ENCODE data around the gene CAND2.

The CAND2 gene

DNA sequence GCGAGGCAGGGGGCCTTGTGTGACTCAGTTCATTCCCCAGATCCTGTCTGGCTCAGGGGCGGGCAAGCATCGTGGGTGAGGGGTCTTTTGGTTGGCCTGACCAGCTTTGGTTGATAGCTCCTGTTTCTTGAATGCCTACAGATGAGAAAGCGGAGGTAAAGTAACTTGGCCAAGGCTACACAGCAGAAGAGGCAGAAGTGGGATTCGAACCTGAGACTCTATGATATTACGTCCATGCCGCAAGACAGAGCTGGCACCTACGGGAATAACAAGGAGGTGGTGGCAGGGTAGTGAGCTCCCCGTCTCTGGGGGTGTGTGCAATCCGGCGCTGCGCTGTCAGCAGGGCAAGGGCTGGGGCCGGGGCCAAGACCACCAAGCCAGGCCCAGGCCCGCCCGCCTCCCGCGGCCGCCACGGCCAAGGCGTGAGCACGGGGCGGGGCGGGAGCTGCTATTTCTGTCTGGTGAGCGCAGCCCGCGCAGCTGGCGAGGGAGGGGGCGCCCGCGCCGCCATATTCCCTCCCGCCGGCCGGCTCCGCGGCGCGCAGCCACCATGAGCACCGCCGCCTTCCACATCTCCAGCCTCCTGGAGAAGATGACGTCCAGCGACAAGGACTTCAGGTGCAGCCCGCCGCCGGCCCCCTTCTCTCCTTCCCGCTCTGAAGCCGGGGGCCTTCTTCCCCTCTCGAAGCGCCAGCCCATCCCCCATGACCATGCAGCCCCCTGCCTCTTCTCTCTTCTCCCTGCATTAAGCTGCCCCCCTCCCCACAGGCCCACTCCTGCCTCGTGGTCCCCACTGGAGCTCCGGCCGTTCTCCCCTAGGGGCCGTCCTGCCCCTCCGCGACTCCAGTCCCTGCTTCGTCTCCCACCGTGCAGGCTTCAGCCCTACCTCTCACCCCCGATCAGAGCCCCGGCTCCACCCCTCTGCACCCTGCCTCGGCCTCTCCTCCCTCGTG lies at the start of gene CAND2:
CAND2 (plus strand) TSS at position 510 of the 953 bp plus-strand sequence; CDS start at position 551, 41 bp downstream.
- in situ Hi-C loops (cut with HindIII; ENCODE audit: low pct_ligation_motif_present, low sequenced_read_pairs), result no loop called here
- Histone ChIP-seq H3K36me3 (replicated peaks) (no peaks in the 10 kb centered on the region), H3K27ac (no peak within 1 kb of the TSS), H3K27me3 (replicated peaks) (no peaks in the 10 kb centered on the region), H3K4me3 (ENCODE audit: low read depth, low read length) (peak within 1 kb of the TSS; percentile 66)
- TF ChIP-seq, protein P1, sequence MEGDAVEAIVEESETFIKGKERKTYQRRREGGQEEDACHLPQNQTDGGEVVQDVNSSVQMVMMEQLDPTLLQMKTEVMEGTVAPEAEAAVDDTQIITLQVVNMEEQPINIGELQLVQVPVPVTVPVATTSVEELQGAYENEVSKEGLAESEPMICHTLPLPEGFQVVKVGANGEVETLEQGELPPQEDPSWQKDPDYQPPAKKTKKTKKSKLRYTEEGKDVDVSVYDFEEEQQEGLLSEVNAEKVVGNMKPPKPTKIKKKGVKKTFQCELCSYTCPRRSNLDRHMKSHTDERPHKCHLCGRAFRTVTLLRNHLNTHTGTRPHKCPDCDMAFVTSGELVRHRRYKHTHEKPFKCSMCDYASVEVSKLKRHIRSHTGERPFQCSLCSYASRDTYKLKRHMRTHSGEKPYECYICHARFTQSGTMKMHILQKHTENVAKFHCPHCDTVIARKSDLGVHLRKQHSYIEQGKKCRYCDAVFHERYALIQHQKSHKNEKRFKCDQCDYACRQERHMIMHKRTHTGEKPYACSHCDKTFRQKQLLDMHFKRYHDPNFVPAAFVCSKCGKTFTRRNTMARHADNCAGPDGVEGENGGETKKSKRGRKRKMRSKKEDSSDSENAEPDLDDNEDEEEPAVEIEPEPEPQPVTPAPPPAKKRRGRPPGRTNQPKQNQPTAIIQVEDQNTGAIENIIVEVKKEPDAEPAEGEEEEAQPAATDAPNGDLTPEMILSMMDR (IDR thresholded peaks at IDR 0.05; ENCODE audit: low read depth, low read length, missing control alignments), result no peak
- peak; percentile 5 for DNase-seq

DNA sequence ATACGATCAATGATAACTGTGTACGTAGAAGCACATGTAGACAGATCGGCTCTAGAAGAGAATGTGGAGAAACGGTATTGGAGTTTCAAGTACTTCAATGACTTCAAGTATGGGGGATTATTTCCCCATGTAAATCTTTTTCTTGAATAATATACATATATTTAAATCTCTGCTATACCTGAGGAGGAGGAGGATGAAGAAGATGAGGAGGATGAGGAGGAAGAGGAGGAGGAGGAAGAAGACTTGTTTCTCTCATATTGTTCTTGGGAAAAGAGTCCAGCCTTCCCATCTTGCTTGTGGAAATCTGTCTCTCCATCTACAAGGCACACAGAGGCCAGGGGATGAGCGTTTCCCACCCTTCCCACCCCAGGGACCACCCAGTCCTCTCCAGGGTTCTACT lies 48.0 kb upstream of the CAND2 start:
- TF ChIP-seq, protein P1 (IDR thresholded peaks at IDR 0.05; ENCODE audit: low read depth, low read length, missing control alignments), result no peak
- Histone ChIP-seq H3K4me3 (ENCODE audit: low read depth, low read length) (no peak overlapping the region), H3K36me3 (replicated peaks) (no peaks in the 10 kb centered on the region), H3K27ac (no peak overlapping the region), H3K27me3 (replicated peaks) (no peaks in the 10 kb centered on the region)
- in situ Hi-C loops (cut with HindIII; ENCODE audit: low pct_ligation_motif_present, low sequenced_read_pairs), result no loop called here
- no peak for DNase-seq

DNA sequence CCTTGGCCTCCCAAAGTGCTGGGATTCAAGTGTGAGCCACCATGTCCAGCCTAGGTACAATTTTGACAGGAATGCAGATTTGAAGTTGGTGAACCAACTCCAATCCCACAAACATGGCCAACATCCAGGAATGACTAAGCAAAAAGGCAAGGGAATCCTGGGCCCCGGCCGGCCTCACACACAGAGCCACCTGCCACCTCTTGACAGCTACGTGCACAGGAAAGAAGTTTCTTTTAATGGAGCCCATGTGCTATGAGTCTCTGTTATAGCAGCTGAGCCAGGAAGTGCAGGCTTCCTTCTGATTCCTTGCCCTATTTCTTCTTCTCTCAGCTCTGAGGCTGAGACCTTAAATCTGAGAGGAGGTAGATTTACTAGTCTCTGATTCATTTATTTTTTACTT lies 46.3 kb upstream of the CAND2 start:
- in situ Hi-C loops (cut with HindIII; ENCODE audit: low pct_ligation_motif_present, low sequenced_read_pairs), result no loop called here
- Histone ChIP-seq H3K4me3 (ENCODE audit: low read depth, low read length) (no peak overlapping the region), H3K36me3 (replicated peaks) (no peaks in the 10 kb centered on the region), H3K27me3 (replicated peaks) (no peaks in the 10 kb centered on the region), H3K27ac (peak overlapping the region; percentile 16)
- peak; percentile 56 for DNase-seq
- TF ChIP-seq, protein P1 (IDR thresholded peaks at IDR 0.05; ENCODE audit: low read depth, low read length, missing control alignments), result no peak

DNA sequence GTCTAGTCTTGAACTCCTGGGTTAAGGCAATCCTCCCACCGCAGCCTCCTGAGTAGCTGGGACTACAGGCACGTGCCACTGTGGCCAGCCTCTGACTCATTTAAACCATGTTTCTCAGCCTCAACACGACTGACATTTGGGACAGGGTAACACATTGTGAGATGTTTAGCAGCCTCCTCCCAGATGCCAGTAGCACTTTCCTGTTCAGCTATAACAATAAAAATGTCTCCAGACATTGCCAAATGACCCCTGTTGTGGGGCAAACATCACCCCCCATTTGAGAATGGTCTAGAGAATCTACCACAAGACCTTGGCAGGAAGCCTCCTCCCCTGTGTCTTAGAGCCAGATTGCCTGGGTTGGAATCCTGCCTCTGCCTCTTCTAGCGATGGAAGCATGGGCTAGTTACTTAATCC lies 45.8 kb upstream of the CAND2 start:
- no peak overlapping the region for H3K27ac ChIP-seq
- no peaks in the 10 kb centered on the region for H3K27me3 ChIP-seq (replicated peaks)
- peak; percentile 59 for DNase-seq
- TF ChIP-seq, protein P1 (IDR thresholded peaks at IDR 0.05; ENCODE audit: low read depth, low read length, missing control alignments), result no peak
- in situ Hi-C loops (cut with HindIII; ENCODE audit: low pct_ligation_motif_present, low sequenced_read_pairs), result no loop called here
- no peak overlapping the region for H3K4me3 ChIP-seq (ENCODE audit: low read depth, low read length)
- no peaks in the 10 kb centered on the region for H3K36me3 ChIP-seq (replicated peaks)

DNA sequence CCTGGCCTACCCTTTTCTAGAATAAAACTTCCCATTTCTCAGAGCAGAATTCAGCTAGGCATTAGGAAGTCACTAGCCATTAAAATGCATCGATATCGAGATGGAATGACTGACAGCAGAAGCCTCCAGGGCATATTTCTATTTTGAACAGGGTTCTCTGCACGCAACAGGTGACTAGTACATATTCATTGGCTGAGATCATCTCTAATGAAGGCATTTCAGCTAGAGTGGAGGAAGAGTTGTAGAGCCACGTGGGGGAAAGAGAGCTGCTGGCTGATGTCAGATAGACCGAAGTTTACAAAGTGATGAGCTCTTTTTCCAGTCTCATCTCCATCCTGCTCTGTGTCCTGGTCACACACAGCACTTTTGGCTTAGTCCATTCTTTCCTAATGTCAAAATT lies 44.9 kb upstream of the CAND2 start:
- H3K27me3 ChIP-seq (replicated peaks), result no peaks in the 10 kb centered on the region
- TF ChIP-seq, protein P1 (IDR thresholded peaks at IDR 0.05; ENCODE audit: low read depth, low read length, missing control alignments), result no peak
- H3K36me3 ChIP-seq (replicated peaks), result no peaks in the 10 kb centered on the region
- H3K27ac ChIP-seq, result no peak overlapping the region
- no peak overlapping the region for H3K4me3 ChIP-seq (ENCODE audit: low read depth, low read length)
- DNase-seq, result no peak
- in situ Hi-C loops (cut with HindIII; ENCODE audit: low pct_ligation_motif_present, low sequenced_read_pairs), result no loop called here

Data from brain microvascular endothelial cell (primary cell).